Neural progenitor cell (in vitro differentiated cells): ENCODE data around the gene GOLGA1.

Experiments used
- EZH2 ChIP-seq: fragments of 200-600 bp; sonication (generic); IDR thresholded peaks from 2 replicates; pipeline ENCODE4 v1.6.1; 2017; ENCODE audit warnings: antibody characterized with exemption, mild to moderate bottlenecking, moderate library complexity
- TF ChIP-seq, protein P1 (sequence below): fragments of 200-600 bp; sonication (generic); IDR thresholded peaks from 2 replicates; pipeline ENCODE4 v1.5.1; 2017; ENCODE audit warnings: antibody characterized with exemption, mild to moderate bottlenecking

- TF ChIP-seq, protein P1, sequence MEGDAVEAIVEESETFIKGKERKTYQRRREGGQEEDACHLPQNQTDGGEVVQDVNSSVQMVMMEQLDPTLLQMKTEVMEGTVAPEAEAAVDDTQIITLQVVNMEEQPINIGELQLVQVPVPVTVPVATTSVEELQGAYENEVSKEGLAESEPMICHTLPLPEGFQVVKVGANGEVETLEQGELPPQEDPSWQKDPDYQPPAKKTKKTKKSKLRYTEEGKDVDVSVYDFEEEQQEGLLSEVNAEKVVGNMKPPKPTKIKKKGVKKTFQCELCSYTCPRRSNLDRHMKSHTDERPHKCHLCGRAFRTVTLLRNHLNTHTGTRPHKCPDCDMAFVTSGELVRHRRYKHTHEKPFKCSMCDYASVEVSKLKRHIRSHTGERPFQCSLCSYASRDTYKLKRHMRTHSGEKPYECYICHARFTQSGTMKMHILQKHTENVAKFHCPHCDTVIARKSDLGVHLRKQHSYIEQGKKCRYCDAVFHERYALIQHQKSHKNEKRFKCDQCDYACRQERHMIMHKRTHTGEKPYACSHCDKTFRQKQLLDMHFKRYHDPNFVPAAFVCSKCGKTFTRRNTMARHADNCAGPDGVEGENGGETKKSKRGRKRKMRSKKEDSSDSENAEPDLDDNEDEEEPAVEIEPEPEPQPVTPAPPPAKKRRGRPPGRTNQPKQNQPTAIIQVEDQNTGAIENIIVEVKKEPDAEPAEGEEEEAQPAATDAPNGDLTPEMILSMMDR, result no peak
- TF ChIP-seq EZH2, result no peak
These were observed 80.9 kb downstream of the GOLGA1 start for GRCh38 chr9:124859803-124860581.
